HEK293 (cell line): ENCODE results near the gene WDR70.

Experiments used
- CTCF ChIA-PET: fragments of 350-600 bp; formaldehyde crosslinking; extraction: SDS; loops from one replicate; lab custom pipeline; 2021; ENCODE audit warnings: antibody characterized with exemption; lab: Yijun Ruan, JAX
- POLR2A ChIA-PET: fragments of 300-600 bp; formaldehyde crosslinking; extraction: SDS; loops from one replicate; lab custom pipeline; 2020; ENCODE audit warnings: antibody characterized with exemption, inconsistent platforms; lab: Yijun Ruan, JAX
- H3K27ac ChIP-seq: fragments of 200-500 bp; sonication (Bioruptor generic); 2 replicates; pipeline ENCODE4 v1.5.1; 2014; ENCODE audit warnings: low read depth, low read length, control low read depth, inconsistent platforms; ENCODE audit errors: extremely low read depth
- H3K36me3 ChIP-seq, 2 experiments: fragments of 200-500 bp in 1 of 2; sonication (Bioruptor generic) in 1 of 2; 1 replicate in 1 of 2; 2 replicates in 1 of 2; pipeline ENCODE4 v1.5.1; 2014 to 2017; ENCODE audit warnings: inconsistent platforms in 2 of 2, low read length in 2 of 2; ENCODE audit not compliant: control insufficient read depth in 2 of 2, insufficient read depth in 1 of 2
- H3K4me1 ChIP-seq: fragments of 200-500 bp; sonication (Bioruptor generic); 2 replicates; pipeline ENCODE4 v1.5.1; 2014; ENCODE audit warnings: mild to moderate bottlenecking, low read length, inconsistent platforms; ENCODE audit not compliant: control insufficient read depth, insufficient read depth
- H3K4me3 ChIP-seq: 2 replicates; pipeline ENCODE4 v1.5.1; 2011; ENCODE audit warnings: low read depth, mild to moderate bottlenecking, control low read depth, low read length, moderate library complexity
- H3K9me3 ChIP-seq: fragments of 200-500 bp; sonication (Bioruptor generic); 2 replicates; pipeline ENCODE4 v1.5.1; 2014; ENCODE audit warnings: low read depth, low read length, inconsistent platforms; ENCODE audit not compliant: control insufficient read depth, insufficient read depth
- BCL11A ChIP-seq: fragments of 450-650 bp; formaldehyde crosslinking; IDR thresholded peaks from 2 replicates; pipeline ENCODE4 v1.5.1; 2016; ENCODE audit warnings: low read depth, missing biosample characterization, missing genetic modification characterization
- FEZF1 ChIP-seq: fragments of 450-650 bp; formaldehyde crosslinking; IDR thresholded peaks from 2 replicates; pipeline ENCODE4 v1.5.1; 2016; ENCODE audit warnings: missing biosample characterization, missing genetic modification characterization
- GLIS1 ChIP-seq: fragments of 450-650 bp; formaldehyde crosslinking; IDR thresholded peaks from 2 replicates; pipeline ENCODE4 v1.5.1; 2016; ENCODE audit warnings: missing biosample characterization, missing genetic modification characterization
- IKZF3 ChIP-seq: fragments of 450-650 bp; IDR thresholded peaks from 2 replicates; pipeline ENCODE4 v1.5.0; 2018; ENCODE audit warnings: missing biosample characterization, mild to moderate bottlenecking, missing genetic modification characterization, moderate library complexity
- KLF7 ChIP-seq: fragments of 450-650 bp; formaldehyde crosslinking; IDR thresholded peaks from 2 replicates; pipeline ENCODE4 v1.5.1; 2016; ENCODE audit warnings: missing biosample characterization, missing genetic modification characterization, borderline replicate concordance
- PRDM1 ChIP-seq: fragments of 450-650 bp; formaldehyde crosslinking; IDR thresholded peaks from 2 replicates; pipeline ENCODE4; 2016; ENCODE audit warnings: missing biosample characterization, missing genetic modification characterization
- SP3 ChIP-seq: fragments of 450-650 bp; formaldehyde crosslinking; IDR thresholded peaks from 2 replicates; pipeline ENCODE4 v1.5.1; 2016; ENCODE audit warnings: missing biosample characterization, missing genetic modification characterization
- ZFP41 ChIP-seq: fragments of 450-650 bp; formaldehyde crosslinking; IDR thresholded peaks from 2 replicates; pipeline ENCODE4 v1.5.1; 2016; ENCODE audit warnings: missing biosample characterization, missing genetic modification characterization, borderline replicate concordance
- ZNF10 ChIP-seq: fragments of 450-650 bp; formaldehyde crosslinking; IDR thresholded peaks from 2 replicates; pipeline ENCODE4 v1.5.1; 2017; ENCODE audit warnings: missing biosample characterization, missing genetic modification characterization
- ZNF132 ChIP-seq: fragments of 450-650 bp; formaldehyde crosslinking; IDR thresholded peaks from 2 replicates; pipeline ENCODE4 v1.5.1; 2017; ENCODE audit warnings: missing biosample characterization, missing genetic modification characterization, borderline replicate concordance
- ZNF16 ChIP-seq: fragments of 450-650 bp; formaldehyde crosslinking; IDR thresholded peaks from 2 replicates; pipeline ENCODE4 v1.5.1; 2016; ENCODE audit warnings: low read depth, missing biosample characterization, missing genetic modification characterization
- ZNF184 ChIP-seq: fragments of 450-650 bp; IDR thresholded peaks from 2 replicates; pipeline ENCODE4 v1.5.1; 2018; ENCODE audit warnings: missing biosample characterization, mild to moderate bottlenecking, missing genetic modification characterization
- ZNF2 ChIP-seq: fragments of 450-650 bp; formaldehyde crosslinking; IDR thresholded peaks from 2 replicates; pipeline ENCODE4 v1.5.1; 2016; ENCODE audit warnings: missing biosample characterization, missing genetic modification characterization
- ZNF211 ChIP-seq: fragments of 450-650 bp; formaldehyde crosslinking; IDR thresholded peaks from 2 replicates; pipeline ENCODE4 v1.5.1; 2016; ENCODE audit warnings: low read depth, missing biosample characterization, missing genetic modification characterization
- ZNF23 ChIP-seq: fragments of 450-650 bp; formaldehyde crosslinking; IDR thresholded peaks from 2 replicates; pipeline ENCODE4 v1.5.1; 2016; ENCODE audit warnings: missing biosample characterization, missing genetic modification characterization, borderline replicate concordance
- ZNF24 ChIP-seq: fragments of 450-650 bp; formaldehyde crosslinking; IDR thresholded peaks from 2 replicates; pipeline ENCODE4 v1.5.1; 2016; ENCODE audit warnings: missing biosample characterization, missing genetic modification characterization
- ZNF292 ChIP-seq: fragments of 450-650 bp; formaldehyde crosslinking; IDR thresholded peaks from 2 replicates; pipeline ENCODE4 v1.5.1; 2016; ENCODE audit warnings: low read depth, missing biosample characterization, missing genetic modification characterization, borderline replicate concordance
- ZNF366 ChIP-seq: fragments of 450-650 bp; formaldehyde crosslinking; conservative IDR thresholded peaks from 2 replicates; pipeline ENCODE4 v1.5.1; 2016; ENCODE audit warnings: missing biosample characterization, missing genetic modification characterization
- ZNF37A ChIP-seq: fragments of 450-650 bp; IDR thresholded peaks from 2 replicates; pipeline ENCODE4 v1.5.1; 2018; ENCODE audit warnings: missing biosample characterization, missing genetic modification characterization
- ZNF629 ChIP-seq: fragments of 450-650 bp; formaldehyde crosslinking; IDR thresholded peaks from 2 replicates; pipeline ENCODE4 v1.5.1; 2017; ENCODE audit warnings: missing biosample characterization, missing genetic modification characterization
- ZNF692 ChIP-seq: fragments of 450-650 bp; formaldehyde crosslinking; IDR thresholded peaks from 2 replicates; pipeline ENCODE4 v1.5.1; 2016; ENCODE audit warnings: missing biosample characterization, missing genetic modification characterization
- ZNF830 ChIP-seq: fragments of 450-650 bp; IDR thresholded peaks from 2 replicates; pipeline ENCODE4 v1.5.0; 2018; ENCODE audit warnings: missing biosample characterization, missing genetic modification characterization, low read depth, mild to moderate bottlenecking, moderate library complexity
- ZNF837 ChIP-seq: fragments of 450-650 bp; formaldehyde crosslinking; IDR thresholded peaks from 2 replicates; pipeline ENCODE4 v1.5.1; 2016; ENCODE audit warnings: missing biosample characterization, missing genetic modification characterization
- ZSCAN30 ChIP-seq: fragments of 450-650 bp; IDR thresholded peaks from 2 replicates; pipeline ENCODE4 v1.5.1; 2018; ENCODE audit warnings: missing biosample characterization, mild to moderate bottlenecking, missing genetic modification characterization, moderate library complexity
- ZSCAN5A ChIP-seq: fragments of 450-650 bp; formaldehyde crosslinking; IDR thresholded peaks from 2 replicates; pipeline ENCODE4 v1.5.1; 2016; ENCODE audit warnings: missing biosample characterization, missing genetic modification characterization
- TF ChIP-seq, protein P1 (sequence below): fragments of 450-650 bp; formaldehyde crosslinking; IDR thresholded peaks from 2 replicates; pipeline ENCODE4 v1.5.1; 2016; ENCODE audit warnings: missing biosample characterization, missing genetic modification characterization
- TF ChIP-seq, protein P2 (sequence below): fragments of 450-650 bp; formaldehyde crosslinking; IDR thresholded peaks from 2 replicates; pipeline ENCODE4 v1.5.1; 2016; ENCODE audit warnings: missing biosample characterization, missing genetic modification characterization

Gene WDR70

GRCh38 chr5:37694867-37695266, 315.7 kb downstream of the WDR70 start (continued):
- TF ChIP-seq ZNF692 (tag by site-specific recombination): no peak

GRCh38 chr5:37695647-37696046, 316.5 kb downstream of the WDR70 start:
- TF ChIP-seq ZNF10 (tag by site-specific recombination) (peak; percentile 57), ZNF16 (tag by site-specific recombination) (no peak)
- Histone ChIP-seq H3K9me3 (no peaks in the 10 kb centered on the region), H3K4me1 (peaks cover 6% of the 10 kb centered on the region; the same call in 1 of the 2 replicates), H3K27ac (no peak overlapping the region), H3K36me3 (no peaks in the 10 kb centered on the region; a peak in 1 of 3 replicates), H3K4me3 (no peak overlapping the region)
- ChIA-PET CTCF (interaction anchor here (0.7 to 1.2 kb wide), 5 partner anchors 8 to 199 kb away, joined by 3 read pairs; no protein-coding TSS in a partner anchor), POLR2A (no interaction called here)

DNA sequence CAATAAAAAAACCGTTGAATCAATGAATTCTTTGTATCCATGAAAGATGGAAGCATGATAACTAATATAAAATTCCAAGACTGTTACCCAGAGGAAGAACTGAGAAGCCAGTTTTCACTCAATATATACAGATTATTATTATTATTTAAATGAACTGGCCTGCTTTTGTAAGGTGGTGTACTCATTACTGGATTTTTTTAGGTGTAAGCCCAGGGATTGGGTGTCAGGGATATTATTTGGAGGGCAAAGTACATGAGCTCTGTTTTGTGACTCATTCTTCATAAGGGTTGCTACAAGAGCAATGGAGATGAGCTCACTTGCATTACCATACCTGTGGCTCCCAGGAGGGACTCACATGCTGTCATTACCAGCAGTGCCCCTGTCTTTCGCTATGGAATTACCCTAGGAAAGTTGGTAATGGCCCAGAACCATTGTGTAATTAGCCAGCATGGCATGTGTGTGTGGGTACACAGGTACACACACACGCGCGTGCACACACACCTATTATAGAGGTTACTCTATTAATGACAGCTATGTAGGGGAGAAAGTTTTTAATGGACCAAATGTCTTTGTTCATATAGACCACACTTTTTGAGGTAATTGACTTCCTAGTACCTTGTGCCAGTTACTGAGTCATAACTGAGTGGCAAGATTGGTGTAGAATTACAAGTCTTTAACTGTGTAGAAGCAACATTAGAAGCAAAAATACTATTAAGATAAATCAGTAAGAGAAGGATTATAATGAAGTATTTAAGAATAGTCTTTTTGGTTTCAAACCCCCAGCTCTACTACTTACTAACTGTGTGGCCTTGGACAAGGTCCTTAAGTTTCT, 317.3 kb downstream of the WDR70 start:
- H3K27ac ChIP-seq: no peak overlapping the region
- no peaks in the 10 kb centered on the region for H3K9me3 ChIP-seq
- peaks cover 6% of the 10 kb centered on the region; the same call in 1 of the 2 replicates for H3K4me1 ChIP-seq
- POLR2A ChIA-PET: no interaction called here
- CTCF ChIA-PET: interaction anchor here (0.6 to 1.2 kb wide), 7 partner anchors 7 to 496 kb away, joined by 3 read pairs; no protein-coding TSS in a partner anchor
- H3K36me3 ChIP-seq: no peaks in the 10 kb centered on the region; a peak in 1 of 3 replicates
- H3K4me3 ChIP-seq: no peak overlapping the region
- no peak for TF ChIP-seq ZSCAN30 (tag by site-specific recombination)
- TF ChIP-seq ZNF211: no peak
- TF ChIP-seq ZNF10 (tag by site-specific recombination): peak; percentile 38; the same call in 1 of the 2 replicates
- TF ChIP-seq, protein P1, sequence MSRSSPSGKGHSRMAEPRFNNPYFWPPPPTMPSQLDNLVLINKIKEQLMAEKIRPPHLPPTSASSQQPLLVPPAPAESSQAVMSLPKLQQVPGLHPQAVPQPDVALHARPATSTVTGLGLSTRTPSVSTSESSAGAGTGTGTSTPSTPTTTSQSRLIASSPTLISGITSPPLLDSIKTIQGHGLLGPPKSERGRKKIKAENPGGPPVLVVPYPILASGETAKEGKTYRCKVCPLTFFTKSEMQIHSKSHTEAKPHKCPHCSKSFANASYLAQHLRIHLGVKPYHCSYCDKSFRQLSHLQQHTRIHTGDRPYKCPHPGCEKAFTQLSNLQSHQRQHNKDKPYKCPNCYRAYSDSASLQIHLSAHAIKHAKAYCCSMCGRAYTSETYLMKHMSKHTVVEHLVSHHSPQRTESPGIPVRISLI (tag by site-specific recombination): peak; percentile 92
- no peak for TF ChIP-seq ZNF132 (tag by site-specific recombination)
- TF ChIP-seq SP3 (tag by site-specific recombination): no peak; the same call in 1 of the 2 replicates
- TF ChIP-seq ZNF23 (tag by site-specific recombination): no peak
- TF ChIP-seq PRDM1 (tag by site-specific recombination): 0 out of 2 replicates have a peak, but pooled peaks have one; percentile 26
- TF ChIP-seq ZNF629: peak; percentile 78
- peak; percentile 92 for TF ChIP-seq ZNF366 (tag by site-specific recombination)
- TF ChIP-seq ZSCAN5A (tag by site-specific recombination): no peak
- no peak for TF ChIP-seq ZNF37A (tag by site-specific recombination)
- TF ChIP-seq ZNF837: no peak
- no peak for TF ChIP-seq ZNF292
- 0 out of 2 replicates have a peak, but pooled peaks have one; percentile 8 for TF ChIP-seq BCL11A
- no peak for TF ChIP-seq KLF7
- TF ChIP-seq GLIS1 (tag by site-specific recombination): peak; percentile 61
- no peak for TF ChIP-seq ZFP41 (tag by site-specific recombination)
- no peak for TF ChIP-seq ZNF2 (tag by site-specific recombination)
- TF ChIP-seq, protein P2, sequence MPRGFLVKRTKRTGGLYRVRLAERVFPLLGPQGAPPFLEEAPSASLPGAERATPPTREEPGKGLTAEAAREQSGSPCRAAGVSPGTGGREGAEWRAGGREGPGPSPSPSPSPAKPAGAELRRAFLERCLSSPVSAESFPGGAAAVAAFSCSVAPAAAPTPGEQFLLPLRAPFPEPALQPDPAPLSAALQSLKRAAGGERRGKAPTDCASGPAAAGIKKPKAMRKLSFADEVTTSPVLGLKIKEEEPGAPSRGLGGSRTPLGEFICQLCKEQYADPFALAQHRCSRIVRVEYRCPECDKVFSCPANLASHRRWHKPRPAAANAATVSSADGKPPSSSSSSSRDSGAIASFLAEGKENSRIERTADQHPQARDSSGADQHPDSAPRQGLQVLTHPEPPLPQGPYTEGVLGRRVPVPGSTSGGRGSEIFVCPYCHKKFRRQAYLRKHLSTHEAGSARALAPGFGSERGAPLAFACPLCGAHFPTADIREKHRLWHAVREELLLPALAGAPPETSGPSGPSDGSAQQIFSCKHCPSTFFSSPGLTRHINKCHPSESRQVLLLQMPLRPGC (tag by site-specific recombination): peak; percentile 71
- TF ChIP-seq IKZF3 (tag by site-specific recombination): no peak
- TF ChIP-seq ZNF24: peak; percentile 57; the same call in 1 of the 2 replicates
- TF ChIP-seq FEZF1: peak; percentile 37; the same call in 1 of the 2 replicates
- TF ChIP-seq ZNF184 (tag by site-specific recombination): peak; percentile 19; the same call in 1 of the 2 replicates
- no peak for TF ChIP-seq ZNF830 (tag by site-specific recombination)
